Hematopoietic multipotent progenitor cell (in vitro differentiated cells): ENCODE data around the gene STK32B. TPM values are rescaled to one million over a fixed set of nuclear protein-coding genes. Genes with fewer than 3 reads are reported as not detected.

Experiments
- DNase-seq, 3 donors: peaks; one replicate each; pipeline ENCODE4 v3.0.0-alpha.2; 2011 to 2015; ENCODE audit warnings: low read depth in 2 of 3, low spot score in 2 of 3
- total RNA-seq: library from RNA; depleted of rRNA; stranded (reverse); fragments of >200 nt; gene quantifications from one replicate; pipeline ENCODE4 v1.2.3, GENCODE V29; 2012

The STK32B gene
- total RNA-seq, 1 donor, result 14.8 TPM

DNA sequence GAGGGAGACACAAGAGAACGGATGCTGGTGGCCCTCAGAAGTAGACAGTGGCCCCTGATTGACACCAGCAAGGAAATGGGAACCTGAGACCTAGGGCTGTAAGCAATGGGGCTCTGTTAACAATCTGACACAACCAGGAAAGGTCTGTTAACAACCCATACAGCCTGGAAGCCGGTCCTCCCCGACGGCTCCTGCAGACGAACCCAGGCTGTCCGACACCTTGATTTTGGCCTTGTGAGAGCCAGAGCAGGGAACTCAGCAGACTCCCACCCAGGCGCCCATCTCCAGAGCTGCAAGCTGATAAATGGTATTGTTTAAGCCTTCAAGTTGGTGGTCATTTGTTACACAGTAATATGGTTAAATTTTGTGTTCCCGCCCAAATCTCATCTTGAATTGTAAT, 21.8 kb upstream of the STK32B start:
- DNase-seq, result no peak

- no peak for DNase-seq
Observed at GRCh38 chr4:5030221-5030620, 21.1 kb upstream of the STK32B start.

- no peak for DNase-seq
Observed at GRCh38 chr4:5030927-5031326, 20.4 kb upstream of the STK32B start.

DNA sequence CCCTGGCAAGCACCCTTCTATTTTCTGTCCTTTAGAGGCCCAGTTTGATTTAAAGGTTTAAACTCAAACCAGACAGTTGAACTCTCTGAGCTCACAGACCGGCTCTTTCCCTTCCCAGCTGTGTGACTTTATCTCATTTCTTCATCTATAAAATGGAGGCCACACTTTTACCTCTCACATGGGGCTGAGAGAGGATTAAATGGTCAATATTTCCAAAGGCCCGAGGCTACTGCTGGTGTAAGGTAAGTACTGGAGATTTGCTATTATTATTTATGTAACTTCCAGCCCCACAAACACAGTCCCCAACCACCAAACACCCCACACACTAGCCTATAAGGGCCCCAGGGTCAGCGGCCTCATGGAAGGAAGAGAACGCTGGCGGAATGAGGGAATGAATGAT, 18.5 kb upstream of the STK32B start:
- no peak for DNase-seq

DNA sequence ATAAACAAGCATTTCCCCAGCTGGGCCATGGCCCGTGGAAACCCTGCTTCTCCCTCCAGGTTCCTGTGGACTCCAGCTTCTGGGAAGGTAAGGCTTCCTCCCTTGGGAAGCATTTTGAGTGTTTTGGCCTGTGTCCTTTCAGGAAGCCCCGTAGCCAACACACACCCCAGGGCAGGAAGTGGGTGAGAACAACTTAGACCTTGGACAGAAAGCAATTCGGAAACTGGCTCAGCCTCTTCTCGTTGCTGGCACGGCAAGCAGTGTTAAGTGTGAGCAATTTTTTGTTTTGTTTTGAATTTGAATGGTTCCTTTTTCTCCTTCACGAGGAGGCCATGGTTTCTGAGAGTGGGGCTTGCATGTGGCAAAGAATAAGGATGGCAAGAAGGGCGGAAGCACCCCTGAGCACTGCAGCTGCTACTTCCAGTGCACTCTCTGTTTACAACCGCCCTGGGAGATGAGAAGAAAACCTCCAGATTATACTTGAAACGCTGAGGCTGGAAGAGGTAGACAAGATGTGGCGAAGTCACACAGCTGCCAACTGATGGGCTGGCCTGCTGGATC, 17.9 kb upstream of the STK32B start:
- peak in 2 of 3 donors; percentile 51 to 65 for DNase-seq

GRCh38 chr4:5034206-5034605, 17.1 kb upstream of the STK32B start:
- no peak for DNase-seq

DNA sequence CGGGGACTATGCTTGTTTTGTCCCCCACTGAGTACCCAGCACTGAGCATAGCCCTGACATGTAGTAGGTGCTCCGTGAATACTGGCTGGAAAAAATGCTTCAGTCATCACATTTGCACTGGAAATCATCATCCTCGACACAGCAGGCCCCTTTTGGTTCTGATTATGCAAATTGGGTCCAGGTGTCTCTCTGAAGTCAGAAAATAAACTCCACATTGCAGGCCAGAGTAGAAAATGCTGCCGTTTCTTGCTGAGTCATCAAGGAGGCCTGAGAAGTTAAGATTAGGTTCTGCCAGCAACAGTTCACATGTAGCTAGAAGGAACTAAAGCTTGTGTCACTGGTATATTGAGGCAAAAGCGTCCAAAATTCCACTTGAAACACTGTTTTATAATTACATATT, 15.0 kb upstream of the STK32B start:
- DNase-seq, result peak in 2 of 3 donors; percentile 88 to 94

- peak in 2 of 3 donors; percentile 63 to 92 for DNase-seq
Observed at GRCh38 chr4:5037553-5038551, 13.4 kb upstream of the STK32B start.

- no peak for DNase-seq
Observed at GRCh38 chr4:5039800-5040199, 11.5 kb upstream of the STK32B start.

- DNase-seq, result no peak
Observed at GRCh38 chr4:5040856-5041620, 10.2 kb upstream of the STK32B start.

DNA sequence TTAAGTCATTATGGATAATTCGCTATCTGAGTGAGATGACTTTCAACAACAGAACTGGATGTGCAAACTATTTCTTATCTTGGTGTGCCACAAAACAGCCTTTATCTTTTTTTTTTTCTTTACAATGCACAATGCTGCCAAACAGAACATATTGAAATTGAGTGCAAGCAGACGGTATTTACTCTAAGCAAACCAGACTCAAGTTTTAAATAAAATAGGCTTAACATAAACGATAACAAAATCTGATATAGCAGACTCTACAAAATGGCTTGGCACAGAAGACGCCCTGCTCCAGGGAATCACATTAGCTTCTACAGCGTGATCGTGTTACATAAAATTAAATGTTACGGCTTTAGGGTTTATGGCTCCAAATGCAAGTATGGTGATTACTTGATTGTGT, 9.6 kb upstream of the STK32B start:
- no peak for DNase-seq

- DNase-seq, result no peak
Observed at GRCh38 chr4:5043579-5043978, 7.7 kb upstream of the STK32B start.

DNA sequence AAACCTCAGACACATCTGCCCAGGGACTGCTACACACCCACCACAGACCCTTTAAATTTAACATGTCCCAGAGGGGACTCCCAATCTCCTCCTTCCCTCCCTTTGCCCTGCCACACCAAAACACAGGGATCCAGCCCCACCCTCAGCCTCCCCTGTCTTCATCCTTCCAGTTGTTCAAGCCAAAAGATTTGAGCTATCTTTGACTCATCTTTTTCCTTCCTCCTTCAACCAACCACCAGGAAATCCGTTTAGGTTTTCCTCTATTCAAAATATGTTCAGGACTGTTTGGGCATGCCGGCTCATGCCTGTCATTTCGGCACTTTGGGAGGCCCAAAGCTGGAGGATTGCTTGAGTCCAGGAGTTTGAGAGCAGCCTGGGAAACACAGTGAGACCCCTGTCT, 6.9 kb upstream of the STK32B start:
- no peak for DNase-seq

DNA sequence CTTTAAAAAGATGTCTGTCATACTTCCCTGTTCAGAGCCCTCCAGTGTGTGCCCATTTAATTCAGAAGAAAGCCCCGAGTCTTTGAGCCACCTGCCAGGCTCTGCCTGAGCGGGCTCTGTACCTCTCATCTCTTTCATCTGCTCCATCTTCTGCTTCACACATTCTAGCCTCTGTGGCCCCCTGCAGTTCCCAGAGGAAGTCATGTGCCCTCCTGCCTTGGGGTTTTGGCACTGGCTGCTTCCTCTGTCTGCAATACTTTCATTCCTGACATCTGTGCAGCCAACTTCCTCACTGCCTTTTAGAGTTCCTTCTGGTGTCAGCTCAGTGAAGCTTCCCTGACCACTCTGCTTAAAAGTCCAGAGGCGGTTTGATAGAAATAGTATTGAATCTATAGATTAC, 6.2 kb upstream of the STK32B start:
- peak in 2 of 3 donors; percentile 75 to 91 for DNase-seq

DNA sequence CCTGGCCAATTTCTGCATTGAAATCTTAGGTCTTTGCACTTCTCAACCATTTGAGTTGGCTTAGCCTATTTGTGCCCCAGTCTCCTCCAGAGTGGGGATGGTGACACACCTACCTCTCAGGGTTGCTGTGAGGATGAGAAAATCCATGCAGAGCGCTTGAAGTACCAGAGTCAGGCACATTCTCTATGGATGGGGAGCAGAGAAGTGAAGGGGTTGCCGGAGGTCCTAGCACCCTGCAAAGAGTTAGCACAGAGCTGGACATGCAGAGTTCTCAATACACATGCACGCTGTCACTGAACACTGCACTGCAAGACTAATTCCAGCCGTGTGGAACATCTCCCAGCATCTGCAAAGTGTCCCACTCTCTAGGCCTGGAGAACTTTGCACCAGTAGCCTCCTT, 2.6 kb upstream of the STK32B start:
- DNase-seq, result no peak

GRCh38 chr4:5050520-5051277, 581 bp upstream of the STK32B start:
- DNase-seq, result peak in 2 of 3 donors; percentile 73 to 80

DNA sequence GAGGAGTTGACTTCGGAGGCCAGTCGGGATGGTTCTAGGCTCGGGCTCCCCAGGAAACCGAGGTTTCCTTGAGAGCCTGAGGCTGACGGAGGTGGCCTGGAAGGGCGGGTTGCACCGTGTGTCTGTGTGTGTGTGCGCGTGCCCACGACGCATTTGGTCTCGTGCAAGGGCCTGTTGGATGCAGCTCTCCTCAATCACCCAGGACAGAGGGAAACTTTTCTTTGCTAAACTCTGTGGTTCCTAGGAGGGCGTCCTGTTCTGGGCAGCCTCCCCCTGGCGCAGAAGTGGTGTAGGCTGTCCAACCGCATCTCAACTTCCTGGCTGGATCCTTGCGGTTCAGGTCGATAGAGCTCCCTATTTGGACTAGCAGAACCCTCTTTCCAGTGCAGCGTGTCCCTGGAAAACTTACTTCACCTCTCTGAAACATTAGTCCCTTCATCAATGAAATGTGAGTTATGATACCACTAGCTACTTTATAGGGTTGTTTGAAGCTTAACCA, 973 bp downstream of the STK32B start:
- DNase-seq, result no peak

GRCh38 chr4:5052726-5053425, 1.6 kb downstream of the STK32B start:
- no peak for DNase-seq

DNA sequence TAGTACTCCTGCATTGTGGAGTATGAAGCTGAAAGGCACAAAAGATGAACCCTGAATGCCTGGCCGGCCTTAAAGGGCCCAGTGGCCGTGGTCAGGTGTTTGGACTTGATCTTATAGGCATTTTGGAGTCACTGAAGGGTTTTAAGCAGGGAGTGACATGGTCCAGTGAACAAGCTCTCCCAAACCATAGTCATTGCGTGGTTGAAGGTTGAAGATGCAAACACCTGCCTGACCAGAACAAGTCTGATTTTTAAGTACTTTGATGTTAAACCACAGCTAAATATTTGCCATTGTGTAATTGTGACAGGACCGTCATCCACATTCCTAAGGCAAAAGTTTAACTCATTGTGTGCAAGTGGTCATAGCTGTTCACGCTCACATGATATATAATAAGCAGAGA, 3.3 kb downstream of the STK32B start:
- no peak for DNase-seq

- DNase-seq, result no peak
Observed at GRCh38 chr4:5055411-5055810, 4.1 kb downstream of the STK32B start.
